HL-60 (cell line): ENCODE results near the gene EYS.

Experiments
- DNase-seq, 2 experiments: peaks; one replicate each; pipeline ENCODE4 v3.0.0-alpha.2; 2010 to 2020; ENCODE audit warnings: low read depth in 1 of 2, low spot score in 1 of 2
- H3K27ac ChIP-seq: fragments of 250-450 bp; sonication (Bioruptor Pico); replicated peaks from 2 replicates; pipeline ENCODE4 v1.5.1; 2020; ENCODE audit warnings: mild to moderate bottlenecking, moderate library complexity
- H3K27me3 ChIP-seq: fragments of 250-450 bp; sonication (Bioruptor Pico); 2 replicates; pipeline ENCODE4 v1.5.1; 2021; ENCODE audit warnings: mild to moderate bottlenecking, moderate library complexity; ENCODE audit not compliant: insufficient read depth, poor library complexity, severe bottlenecking
- H3K4me3 ChIP-seq: replicated peaks from 2 replicates; pipeline ENCODE4 v1.5.1; 2011; ENCODE audit warnings: mild to moderate bottlenecking, control low read depth, low read length; ENCODE audit not compliant: insufficient read depth
- CTCF ChIP-seq: IDR thresholded peaks from one replicate; pipeline ENCODE4 v1.5.1; 2011; ENCODE audit warnings: low read length, control low read depth, inconsistent platforms; ENCODE audit not compliant: insufficient read depth
- GABPA ChIP-seq: IDR thresholded peaks from 2 replicates; pipeline ENCODE4 v1.6.1; 2012; ENCODE audit warnings: low read depth
- POLR2AphosphoS5 ChIP-seq: IDR thresholded peaks from 2 replicates; pipeline ENCODE4 v1.6.1; 2012; ENCODE audit warnings: low read depth
- SPI1 ChIP-seq: IDR thresholded peaks from 2 replicates; pipeline ENCODE4 v1.6.1; 2012; ENCODE audit warnings: low read depth, mild to moderate bottlenecking, borderline replicate concordance
- TF ChIP-seq, protein P1 (sequence below): IDR thresholded peaks from 2 replicates; pipeline ENCODE4 v1.6.1; 2012; ENCODE audit warnings: low read depth; ENCODE audit not compliant: insufficient replicate concordance

The EYS gene

DNA sequence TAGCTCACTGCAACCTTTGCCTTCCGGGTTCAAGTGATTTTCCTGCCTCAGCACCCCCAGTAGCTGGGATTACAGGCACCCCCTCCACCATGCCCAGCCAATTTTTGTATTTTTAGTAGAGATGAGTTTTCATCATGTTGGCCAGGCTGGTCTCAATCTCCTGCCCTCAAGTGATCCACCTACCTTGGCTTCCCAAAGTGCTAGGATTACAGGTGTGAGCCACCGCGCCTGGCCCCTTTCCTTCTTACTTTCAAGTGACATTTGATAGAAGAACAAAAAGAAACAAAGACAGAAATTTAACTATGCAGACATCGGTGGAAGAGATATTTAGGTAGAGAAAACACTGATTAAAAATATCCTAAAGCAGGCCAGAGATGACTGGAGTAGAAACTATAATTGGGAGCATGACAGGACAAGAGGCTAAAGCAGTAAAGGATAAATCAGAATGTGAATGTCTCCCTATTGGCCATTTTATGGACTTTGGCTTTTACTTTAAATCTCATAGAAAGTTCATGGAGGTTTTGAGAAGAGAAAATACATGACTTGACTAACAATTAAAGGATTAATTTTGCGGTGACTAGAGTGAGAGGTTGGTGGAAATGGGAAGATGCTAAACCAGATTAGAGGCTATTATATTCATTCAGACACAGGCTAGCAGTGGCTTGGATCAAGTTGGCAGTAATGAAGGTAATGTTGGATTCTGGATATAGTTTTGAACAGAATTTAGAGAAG, 2.2 kb upstream of the EYS start:
- DNase-seq: no peak
- TF ChIP-seq SPI1: no peak
- TF ChIP-seq CTCF: no peak
- TF ChIP-seq, protein P1, sequence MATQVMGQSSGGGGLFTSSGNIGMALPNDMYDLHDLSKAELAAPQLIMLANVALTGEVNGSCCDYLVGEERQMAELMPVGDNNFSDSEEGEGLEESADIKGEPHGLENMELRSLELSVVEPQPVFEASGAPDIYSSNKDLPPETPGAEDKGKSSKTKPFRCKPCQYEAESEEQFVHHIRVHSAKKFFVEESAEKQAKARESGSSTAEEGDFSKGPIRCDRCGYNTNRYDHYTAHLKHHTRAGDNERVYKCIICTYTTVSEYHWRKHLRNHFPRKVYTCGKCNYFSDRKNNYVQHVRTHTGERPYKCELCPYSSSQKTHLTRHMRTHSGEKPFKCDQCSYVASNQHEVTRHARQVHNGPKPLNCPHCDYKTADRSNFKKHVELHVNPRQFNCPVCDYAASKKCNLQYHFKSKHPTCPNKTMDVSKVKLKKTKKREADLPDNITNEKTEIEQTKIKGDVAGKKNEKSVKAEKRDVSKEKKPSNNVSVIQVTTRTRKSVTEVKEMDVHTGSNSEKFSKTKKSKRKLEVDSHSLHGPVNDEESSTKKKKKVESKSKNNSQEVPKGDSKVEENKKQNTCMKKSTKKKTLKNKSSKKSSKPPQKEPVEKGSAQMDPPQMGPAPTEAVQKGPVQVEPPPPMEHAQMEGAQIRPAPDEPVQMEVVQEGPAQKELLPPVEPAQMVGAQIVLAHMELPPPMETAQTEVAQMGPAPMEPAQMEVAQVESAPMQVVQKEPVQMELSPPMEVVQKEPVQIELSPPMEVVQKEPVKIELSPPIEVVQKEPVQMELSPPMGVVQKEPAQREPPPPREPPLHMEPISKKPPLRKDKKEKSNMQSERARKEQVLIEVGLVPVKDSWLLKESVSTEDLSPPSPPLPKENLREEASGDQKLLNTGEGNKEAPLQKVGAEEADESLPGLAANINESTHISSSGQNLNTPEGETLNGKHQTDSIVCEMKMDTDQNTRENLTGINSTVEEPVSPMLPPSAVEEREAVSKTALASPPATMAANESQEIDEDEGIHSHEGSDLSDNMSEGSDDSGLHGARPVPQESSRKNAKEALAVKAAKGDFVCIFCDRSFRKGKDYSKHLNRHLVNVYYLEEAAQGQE: no peak
- no peak for TF ChIP-seq GABPA
- no peak for TF ChIP-seq POLR2AphosphoS5
- Histone ChIP-seq H3K27me3 (no peaks in the 10 kb centered on the region), H3K4me3 (no peak overlapping the region), H3K27ac (no peak overlapping the region)

GRCh38 chr6:65708162-65708561, 1.1 kb upstream of the EYS start:
- Histone ChIP-seq H3K27me3 (no peaks in the 10 kb centered on the region), H3K4me3 (no peak overlapping the region), H3K27ac (no peak overlapping the region)
- no peak for DNase-seq
- no peak for TF ChIP-seq GABPA
- TF ChIP-seq, protein P1: no peak
- TF ChIP-seq SPI1: no peak
- no peak for TF ChIP-seq POLR2AphosphoS5
- no peak for TF ChIP-seq CTCF

DNA sequence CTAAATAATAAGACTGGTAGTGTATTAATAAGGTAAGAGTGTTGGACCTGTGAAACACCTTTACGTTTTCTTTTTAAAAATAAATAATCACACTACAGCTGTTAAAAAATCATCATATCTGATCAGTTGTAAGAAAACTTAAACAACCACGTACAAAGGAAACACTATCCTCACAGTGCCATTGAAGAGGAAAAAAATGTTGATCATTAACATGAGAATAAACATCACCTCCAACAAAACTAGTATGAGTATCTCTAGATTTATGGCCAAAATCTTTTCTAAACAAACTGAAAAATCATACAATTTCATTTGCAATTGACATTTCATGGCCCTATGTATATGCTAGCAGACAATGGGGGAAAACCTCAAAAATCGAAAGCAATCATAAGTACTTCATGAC, 590 bp downstream of the EYS start:
- no peak overlapping the region for H3K4me3 ChIP-seq
- no peak overlapping the region for H3K27ac ChIP-seq
- DNase-seq: no peak
- TF ChIP-seq GABPA: no peak
- no peak for TF ChIP-seq CTCF
- TF ChIP-seq, protein P1: no peak
- no peak for TF ChIP-seq POLR2AphosphoS5
- TF ChIP-seq SPI1: no peak
- H3K27me3 ChIP-seq: no peaks in the 10 kb centered on the region
